Esophagus squamous epithelium (tissue), 4 donors: ENCODE data around the gene CACNG3.

Experiments
- CTCF ChIP-seq, 6 experiments: fragments of 450-650 bp in 4 of 6; fragments of 200-600 bp in 2 of 6; sonication (generic) in 2 of 6; IDR thresholded peaks; one replicate each; pipeline ENCODE4 v1.5.1; 2016 to 2019; ENCODE audit warnings: antibody characterized with exemption in 6 of 6, mild to moderate bottlenecking in 4 of 6, moderate library complexity in 4 of 6
- POLR2A ChIP-seq, 4 donors: fragments of 450-650 bp; IDR thresholded peaks; one replicate each; pipeline ENCODE4 v1.6.1; 2017; ENCODE audit warnings: antibody characterized with exemption in 4 of 4, mild to moderate bottlenecking in 4 of 4, moderate library complexity in 3 of 4

GRCh38 chr16:24357511-24357910, 101.4 kb downstream of the CACNG3 start:
- TF ChIP-seq CTCF (IDR thresholded peaks at IDR 0.05) (no peak), POLR2A (IDR thresholded peaks at IDR 0.05) (no peak)
